H1 (cell line): Measurements from ENCODE around the gene TSC22D1.

ENCODE experiments used
- CEBPB ChIP-seq: IDR thresholded peaks from 2 replicates; pipeline ENCODE4 v1.6.1; 2012; ENCODE audit warnings: low read depth, low read length
- EZH2 ChIP-seq: fragments of 200-600 bp; sonication (generic); IDR thresholded peaks from 2 replicates; pipeline ENCODE4 v1.7.1; 2012; ENCODE audit warnings: low read depth, mild to moderate bottlenecking, moderate library complexity, low read length, inconsistent platforms; ENCODE audit not compliant: severe bottlenecking
- JUN ChIP-seq: IDR thresholded peaks from 2 replicates; pipeline ENCODE4 v1.6.1; 2011; ENCODE audit warnings: low read depth, mild to moderate bottlenecking, improper control_type of control experiment, low read length
- KDM1A ChIP-seq: fragments of 200-600, 300-600 bp; sonication (generic); IDR thresholded peaks from 2 replicates; pipeline ENCODE4 v1.7.1; 2016; ENCODE audit warnings: mild to moderate bottlenecking, low read length, borderline replicate concordance
- POLR2A ChIP-seq, 2 experiments: IDR thresholded peaks; 1 replicate in 1 of 2; 2 replicates in 1 of 2; pipeline ENCODE4 v1.6.1; 2011; ENCODE audit warnings: low read depth in 2 of 2, low read length in 2 of 2, mild to moderate bottlenecking in 2 of 2; ENCODE audit errors: control extremely low read depth in 1 of 2
- POLR2AphosphoS5 ChIP-seq: IDR thresholded peaks from 2 replicates; pipeline ENCODE4 v1.6.1; 2011; ENCODE audit warnings: low read depth, low read length
- TAF1 ChIP-seq: IDR thresholded peaks from 2 replicates; pipeline ENCODE4 v1.6.1; 2011; ENCODE audit warnings: mild to moderate bottlenecking, low read depth, low read length
- TAF7 ChIP-seq: optimal IDR thresholded peaks from 2 replicates; pipeline ENCODE3; 2011; ENCODE audit warnings: low read depth, mild to moderate bottlenecking, inconsistent platforms, low read length, moderate library complexity, borderline replicate concordance
- TCF12 ChIP-seq: IDR thresholded peaks from 2 replicates; pipeline ENCODE4 v1.6.1; 2011; ENCODE audit warnings: low read depth, mild to moderate bottlenecking, low read length
- TF ChIP-seq, protein P1 (sequence below), 3 experiments: IDR thresholded peaks; 1 replicate in 2 of 3; 2 replicates in 1 of 3; pipeline versions ENCODE4 v1.5.1 to v1.6.1; 2011; ENCODE audit warnings: low read length in 3 of 3, mild to moderate bottlenecking in 3 of 3, inconsistent platforms in 2 of 3, low read depth in 1 of 3, moderate library complexity in 1 of 3; ENCODE audit not compliant: insufficient read depth in 1 of 3; ENCODE audit errors: control extremely low read depth in 1 of 3
- TF ChIP-seq, protein P2 (sequence below): IDR thresholded peaks from 2 replicates; pipeline ENCODE4 v1.6.1; 2012; ENCODE audit warnings: inconsistent platforms
- TF ChIP-seq, protein P3 (sequence below): IDR thresholded peaks from 2 replicates; pipeline ENCODE4 v1.6.1; 2012; ENCODE audit warnings: low read length, inconsistent platforms
- TF ChIP-seq, protein P4 (sequence below): IDR thresholded peaks from 2 replicates; pipeline ENCODE4 v1.6.1; 2011; ENCODE audit warnings: low read depth, mild to moderate bottlenecking, low read length; ENCODE audit not compliant: insufficient read depth

DNA sequence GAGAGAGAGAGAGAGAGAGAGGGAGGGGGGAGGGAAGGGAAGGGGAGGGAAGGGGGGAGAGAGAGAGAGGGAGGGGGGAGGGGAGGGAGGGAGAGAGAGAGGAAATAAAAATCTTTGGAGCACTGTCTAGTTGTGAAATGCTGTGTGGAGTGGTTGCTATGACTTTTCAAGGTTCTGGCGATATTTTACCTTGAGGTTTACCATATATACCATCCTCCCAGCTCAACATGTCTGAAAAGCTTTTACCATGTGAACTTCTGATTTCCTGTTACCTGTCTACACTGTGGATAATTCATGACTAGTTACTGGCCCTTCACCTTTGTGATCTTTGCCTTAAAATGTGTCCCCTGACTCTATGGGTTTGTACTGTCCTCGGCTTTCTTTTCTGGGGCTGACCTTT lies 164.3 kb downstream of the TSC22D1 start:
- TF ChIP-seq JUN (no peak), TAF7 (no peak), TAF1 (no peak), POLR2A (IDR thresholded peaks at IDR 0.05; ENCODE audit: control extremely low read depth in 1 of 2, low read depth in 2 of 2, low read length in 2 of 2) (no peak), POLR2AphosphoS5 (no peak), EZH2 (no peak), TCF12 (no peak), KDM1A (no peak), CEBPB (no peak)
- TF ChIP-seq, protein P1, sequence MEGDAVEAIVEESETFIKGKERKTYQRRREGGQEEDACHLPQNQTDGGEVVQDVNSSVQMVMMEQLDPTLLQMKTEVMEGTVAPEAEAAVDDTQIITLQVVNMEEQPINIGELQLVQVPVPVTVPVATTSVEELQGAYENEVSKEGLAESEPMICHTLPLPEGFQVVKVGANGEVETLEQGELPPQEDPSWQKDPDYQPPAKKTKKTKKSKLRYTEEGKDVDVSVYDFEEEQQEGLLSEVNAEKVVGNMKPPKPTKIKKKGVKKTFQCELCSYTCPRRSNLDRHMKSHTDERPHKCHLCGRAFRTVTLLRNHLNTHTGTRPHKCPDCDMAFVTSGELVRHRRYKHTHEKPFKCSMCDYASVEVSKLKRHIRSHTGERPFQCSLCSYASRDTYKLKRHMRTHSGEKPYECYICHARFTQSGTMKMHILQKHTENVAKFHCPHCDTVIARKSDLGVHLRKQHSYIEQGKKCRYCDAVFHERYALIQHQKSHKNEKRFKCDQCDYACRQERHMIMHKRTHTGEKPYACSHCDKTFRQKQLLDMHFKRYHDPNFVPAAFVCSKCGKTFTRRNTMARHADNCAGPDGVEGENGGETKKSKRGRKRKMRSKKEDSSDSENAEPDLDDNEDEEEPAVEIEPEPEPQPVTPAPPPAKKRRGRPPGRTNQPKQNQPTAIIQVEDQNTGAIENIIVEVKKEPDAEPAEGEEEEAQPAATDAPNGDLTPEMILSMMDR (IDR thresholded peaks at IDR 0.05; ENCODE audit: control extremely low read depth in 1 of 3, insufficient read depth in 1 of 3, low read depth in 1 of 3, low read length in 3 of 3): no peak
- TF ChIP-seq, protein P2, sequence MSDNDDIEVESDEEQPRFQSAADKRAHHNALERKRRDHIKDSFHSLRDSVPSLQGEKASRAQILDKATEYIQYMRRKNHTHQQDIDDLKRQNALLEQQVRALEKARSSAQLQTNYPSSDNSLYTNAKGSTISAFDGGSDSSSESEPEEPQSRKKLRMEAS: no peak
- TF ChIP-seq, protein P3, sequence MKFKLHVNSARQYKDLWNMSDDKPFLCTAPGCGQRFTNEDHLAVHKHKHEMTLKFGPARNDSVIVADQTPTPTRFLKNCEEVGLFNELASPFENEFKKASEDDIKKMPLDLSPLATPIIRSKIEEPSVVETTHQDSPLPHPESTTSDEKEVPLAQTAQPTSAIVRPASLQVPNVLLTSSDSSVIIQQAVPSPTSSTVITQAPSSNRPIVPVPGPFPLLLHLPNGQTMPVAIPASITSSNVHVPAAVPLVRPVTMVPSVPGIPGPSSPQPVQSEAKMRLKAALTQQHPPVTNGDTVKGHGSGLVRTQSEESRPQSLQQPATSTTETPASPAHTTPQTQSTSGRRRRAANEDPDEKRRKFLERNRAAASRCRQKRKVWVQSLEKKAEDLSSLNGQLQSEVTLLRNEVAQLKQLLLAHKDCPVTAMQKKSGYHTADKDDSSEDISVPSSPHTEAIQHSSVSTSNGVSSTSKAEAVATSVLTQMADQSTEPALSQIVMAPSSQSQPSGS: no peak
- TF ChIP-seq, protein P4, sequence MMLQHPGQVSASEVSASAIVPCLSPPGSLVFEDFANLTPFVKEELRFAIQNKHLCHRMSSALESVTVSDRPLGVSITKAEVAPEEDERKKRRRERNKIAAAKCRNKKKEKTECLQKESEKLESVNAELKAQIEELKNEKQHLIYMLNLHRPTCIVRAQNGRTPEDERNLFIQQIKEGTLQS: no peak
